DMS79 (cell line): Measurements from ENCODE around the gene ERBB4.

ENCODE experiments used
- DNase-seq: peaks from one replicate; lab custom pipeline; 2025; lab: John Stamatoyannopoulos, UW

The ERBB4 gene

GRCh38 chr2:211347328-211347727 lies 1191.3 kb downstream of the ERBB4 start:
- no peak for DNase-seq

GRCh38 chr2:211344289-211344688 lies 1194.3 kb downstream of the ERBB4 start:
- no peak for DNase-seq

- DNase-seq = no peak
Observed at GRCh38 chr2:211333377-211333776, 1205.2 kb downstream of the ERBB4 start.

- no peak for DNase-seq
Observed at GRCh38 chr2:211331736-211332135, 1206.9 kb downstream of the ERBB4 start.

GRCh38 chr2:211329882-211330281 lies 1208.7 kb downstream of the ERBB4 start:
- DNase-seq = no peak

- DNase-seq = no peak
Observed at GRCh38 chr2:211329421-211329820, 1209.2 kb downstream of the ERBB4 start.

GRCh38 chr2:211328126-211328525 lies 1210.5 kb downstream of the ERBB4 start:
- no peak for DNase-seq
